GM12878 (cell line): ENCODE measurements around the gene BLOC1S3. TPM values are rescaled to one million over a fixed set of nuclear protein-coding genes. Genes with fewer than 3 reads are reported as not detected.

ENCODE experiments used
- ATAC-seq: fragments of 200-7000 bp; cut with Tn5 transposase; 3 replicates; pipeline ENCODE4 v1.9.1; 2020; ENCODE audit warnings: mild to moderate bottlenecking, moderate library complexity
- BruUV-seq: library from RNA; stranded (reverse); fragments of 400-500 nt; replicated peaks from 2 replicates; lab custom pipeline; 2021; lab: Mats Ljungman, UMichigan
- CTCF ChIA-PET: fragments of 300-600 bp; sonication (Branson Sonifier 250); formaldehyde crosslinking; extraction: SDS; loops from one replicate; lab custom pipeline; 2021; ENCODE audit warnings: inconsistent platforms; lab: Yijun Ruan, JAX
- POLR2A ChIA-PET: fragments of 350-600 bp; formaldehyde crosslinking; extraction: SDS; loops from one replicate; lab custom pipeline; 2021; ENCODE audit warnings: inconsistent platforms; lab: Charles Lee
- RAD21 ChIA-PET: fragments of 300-600 bp; sonication (Branson Sonifier 250); formaldehyde crosslinking; loops from one replicate; lab custom pipeline; 2023; ENCODE audit warnings: antibody characterized with exemption; ENCODE audit not compliant: unreplicated experiment; lab: Charles Lee
- SMC1A ChIA-PET: fragments of 300-600 bp; sonication (Branson Sonifier 250); formaldehyde crosslinking; loops from one replicate; lab custom pipeline; 2023; ENCODE audit not compliant: unreplicated experiment, uncharacterized antibody; lab: Charles Lee
- DNase-seq: peaks from one replicate; pipeline ENCODE4 v3.0.0-alpha.2; 2011; ENCODE audit warnings: low read depth, low spot score
- FAIRE-seq: peaks from 3 replicates; lab custom pipeline; 2011; peaks lifted over from hg19 to GRCh38; lab: Jason Lieb, UNC
- H2AFZ ChIP-seq: 2 replicates; pipeline ENCODE4 v1.6.0; 2011; ENCODE audit warnings: low read depth, low read length, control low read depth; ENCODE audit not compliant: control insufficient read depth
- H3K27ac ChIP-seq: 2 replicates; pipeline ENCODE4 v1.5.1; 2011; ENCODE audit warnings: control low read depth; ENCODE audit not compliant: control insufficient read depth, insufficient read depth
- H3K27me3 ChIP-seq, 2 experiments: replicated peaks in 1 of 2; 2 replicates each; pipeline versions ENCODE4 v1.6.0 to v1.6.1; 2011; ENCODE audit warnings: low read length in 1 of 2; ENCODE audit not compliant: control insufficient read depth in 2 of 2, insufficient read depth in 2 of 2
- H3K36me3 ChIP-seq, 2 experiments: 2 replicates each; pipeline ENCODE4 v1.5.1; 2011; ENCODE audit warnings: low read length in 1 of 2; ENCODE audit not compliant: control insufficient read depth in 2 of 2, insufficient read depth in 2 of 2
- H3K4me1 ChIP-seq: 2 replicates; pipeline ENCODE4 v1.6.1; 2011; ENCODE audit warnings: mild to moderate bottlenecking, low read length, moderate library complexity, mixed read lengths; ENCODE audit not compliant: control insufficient read depth, insufficient read depth
- H3K4me2 ChIP-seq: 2 replicates; pipeline ENCODE4 v1.6.0; 2011; ENCODE audit warnings: control low read depth; ENCODE audit not compliant: control insufficient read depth, insufficient read depth
- H3K4me3 ChIP-seq: fragments of 200-600 bp; sonication (generic); 2 replicates; pipeline ENCODE4 v1.5.1; 2016
- H3K79me2 ChIP-seq: 2 replicates; pipeline ENCODE4 v1.6.0; 2011; ENCODE audit warnings: low read length; ENCODE audit not compliant: control insufficient read depth, insufficient read depth
- H3K9ac ChIP-seq: 2 replicates; pipeline ENCODE4 v1.8.0; 2011; ENCODE audit warnings: low read length, control low read depth, mixed read lengths; ENCODE audit not compliant: control insufficient read depth, insufficient read depth
- H3K9me3 ChIP-seq: replicated peaks from 3 replicates; pipeline ENCODE4 v1.5.1; 2011; ENCODE audit warnings: mild to moderate bottlenecking, low read length; ENCODE audit not compliant: control insufficient read depth, insufficient read depth
- H4K20me1 ChIP-seq: 2 replicates; pipeline ENCODE4 v1.6.0; 2011; ENCODE audit not compliant: control insufficient read depth, insufficient read depth
- CBFB ChIP-seq: IDR thresholded peaks from 2 replicates; pipeline ENCODE4 v1.6.1; 2016; ENCODE audit warnings: antibody characterized with exemption, low read depth
- CREB1 ChIP-seq: IDR thresholded peaks from 2 replicates; pipeline ENCODE4 v1.6.1; 2012; ENCODE audit warnings: low read depth, mild to moderate bottlenecking, inconsistent platforms
- JUNB ChIP-seq: IDR thresholded peaks from 2 replicates; pipeline ENCODE4 v1.6.1; 2016; ENCODE audit warnings: antibody characterized with exemption, mild to moderate bottlenecking
- SIX5 ChIP-seq: IDR thresholded peaks from 2 replicates; pipeline ENCODE4 v1.6.1; 2011; ENCODE audit warnings: mild to moderate bottlenecking, low read depth, low read length, moderate library complexity; ENCODE audit not compliant: severe bottlenecking
- SMARCA5 ChIP-seq: fragments of 450-650 bp; IDR thresholded peaks from 2 replicates; pipeline ENCODE4 v1.6.1; 2017; ENCODE audit warnings: mild to moderate bottlenecking
- SMC3 ChIP-seq: IDR thresholded peaks from 2 replicates; pipeline ENCODE4 v1.6.1; 2011; ENCODE audit warnings: low read length, improper control_type of control experiment, borderline replicate concordance
- WGBS: methylation state at CpG from one replicate; pipeline ENCODE4 v1.1.6; 2016; ENCODE audit warnings: low lambda C conversion rate; ENCODE audit not compliant: insufficient replicate concordance, insufficient coverage; ENCODE audit errors: missing lambda C conversion rate; 5-methylcytosine and 5-hydroxymethylcytosine counted together
- in situ Hi-C: fragments of 300-500 bp; cut with MboI; formaldehyde crosslinking; loops from 9 replicates; pipeline ENCODE4 v1.14.3; 2018; ENCODE audit warnings: mixed read lengths
- intact Hi-C: fragments of 100-400 bp; cut with micrococcal nuclease; formaldehyde crosslinking; loops from one replicate; pipeline ENCODE4 v1.14.2; 2022; ENCODE audit not compliant: unreplicated experiment
- polyA plus RNA-seq, 11 experiments: library from polyadenylated mRNA; depleted of rRNA in 4 of 11; unstranded in 6 of 11; stranded (reverse) in 5 of 11; fragments of >200 nt; fragmentation: Nextera tagmentation in 4 of 11; fragmentation: Illumina TruSeq in 1 of 11; extraction: Ambion mirVana in 4 of 11; extraction: Trizol in 1 of 11; gene quantifications; 1 replicate in 1 of 11; 2 replicates in 10 of 11; pipeline versions ENCODE4 v1.2.1 to v1.2.3, GENCODE V29; 2011 to 2016; ENCODE audit warnings: inconsistent platforms in 2 of 11, missing spikeins in 2 of 11, low read depth in 1 of 11
- total RNA-seq, 4 experiments: library from RNA; depleted of rRNA in 3 of 4; stranded (reverse); fragments of >200 nt in 3 of 4; fragmentation: Illumina TruSeq in 1 of 4; extraction: Trizol in 1 of 4; gene quantifications; 2 replicates each; pipeline versions ENCODE4 v1.2.1 to v1.2.3, GENCODE V29; 2013 to 2021
- TF ChIP-seq, protein P1 (sequence below): IDR thresholded peaks from 2 replicates; pipeline ENCODE4 v1.6.1; 2012; ENCODE audit warnings: mild to moderate bottlenecking, low read depth, low read length

Gene BLOC1S3
- total and polyA plus RNA-seq, 10 of the 15 experiments (the other 5 are each of a cell fraction or from before 2014, with no cell fraction given), result 3.6 to 18.3 (median 10.4) TPM

- Histone ChIP-seq H3K27me3 (no peaks in the 10 kb centered on the region), H3K9ac (no peak overlapping the region), H3K27ac (no peak overlapping the region), H3K4me3 (no peak overlapping the region), H4K20me1 (no peaks in the 10 kb centered on the region), H3K4me2 (no peak overlapping the region), H3K36me3 (no peaks in the 10 kb centered on the region; a peak in 1 of 4 replicates), H3K79me2 (no peaks in the 10 kb centered on the region; the same call in 1 of the 2 replicates), H3K9me3 (no peaks in the 10 kb centered on the region)
- in situ Hi-C loops, result no loop called here
- SMC1A ChIA-PET, result interaction anchor here (0.8 to 2.0 kb wide), 9 partner anchors 8 to 226 kb away, joined by 3 to 6 read pairs (median 4); partner anchors contain the start of gene BLOC1S3
- no peak for DNase-seq
- TF ChIP-seq JUNB (no peak), SIX5 (no peak), SMARCA5 (no peak), SMC3 (no peak), CBFB (no peak), CREB1 (no peak)
- TF ChIP-seq, protein P1, sequence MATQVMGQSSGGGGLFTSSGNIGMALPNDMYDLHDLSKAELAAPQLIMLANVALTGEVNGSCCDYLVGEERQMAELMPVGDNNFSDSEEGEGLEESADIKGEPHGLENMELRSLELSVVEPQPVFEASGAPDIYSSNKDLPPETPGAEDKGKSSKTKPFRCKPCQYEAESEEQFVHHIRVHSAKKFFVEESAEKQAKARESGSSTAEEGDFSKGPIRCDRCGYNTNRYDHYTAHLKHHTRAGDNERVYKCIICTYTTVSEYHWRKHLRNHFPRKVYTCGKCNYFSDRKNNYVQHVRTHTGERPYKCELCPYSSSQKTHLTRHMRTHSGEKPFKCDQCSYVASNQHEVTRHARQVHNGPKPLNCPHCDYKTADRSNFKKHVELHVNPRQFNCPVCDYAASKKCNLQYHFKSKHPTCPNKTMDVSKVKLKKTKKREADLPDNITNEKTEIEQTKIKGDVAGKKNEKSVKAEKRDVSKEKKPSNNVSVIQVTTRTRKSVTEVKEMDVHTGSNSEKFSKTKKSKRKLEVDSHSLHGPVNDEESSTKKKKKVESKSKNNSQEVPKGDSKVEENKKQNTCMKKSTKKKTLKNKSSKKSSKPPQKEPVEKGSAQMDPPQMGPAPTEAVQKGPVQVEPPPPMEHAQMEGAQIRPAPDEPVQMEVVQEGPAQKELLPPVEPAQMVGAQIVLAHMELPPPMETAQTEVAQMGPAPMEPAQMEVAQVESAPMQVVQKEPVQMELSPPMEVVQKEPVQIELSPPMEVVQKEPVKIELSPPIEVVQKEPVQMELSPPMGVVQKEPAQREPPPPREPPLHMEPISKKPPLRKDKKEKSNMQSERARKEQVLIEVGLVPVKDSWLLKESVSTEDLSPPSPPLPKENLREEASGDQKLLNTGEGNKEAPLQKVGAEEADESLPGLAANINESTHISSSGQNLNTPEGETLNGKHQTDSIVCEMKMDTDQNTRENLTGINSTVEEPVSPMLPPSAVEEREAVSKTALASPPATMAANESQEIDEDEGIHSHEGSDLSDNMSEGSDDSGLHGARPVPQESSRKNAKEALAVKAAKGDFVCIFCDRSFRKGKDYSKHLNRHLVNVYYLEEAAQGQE, result no peak
- TF ChIP-seq, all 136 proteins: peak for 0
- ChIA-PET CTCF (interaction anchor here (0.8 to 2.1 kb wide), 19 partner anchors 8 to 235 kb away, joined by 3 to 19 read pairs (median 3); partner anchors contain the start of genes BLOC1S3 and TRAPPC6A), RAD21 (interaction anchor here (0.7 to 1.7 kb wide), 12 partner anchors 8 to 284 kb away, joined by 3 to 10 read pairs (median 3); partner anchors contain the start of genes BLOC1S3, CLASRP and TRAPPC6A), POLR2A (interaction anchor here (0.9 to 1.4 kb wide), 2 partner anchors 8 to 50 kb away, joined by 3 to 6 read pairs; partner anchors contain the start of genes BLOC1S3 and TRAPPC6A)
- 72% methylated on average over 12 of the region's 12 CpGs for WGBS
- intact Hi-C loops, result loop anchor here (5.0 to 10.0 kb wide), 2 partner anchors 151 to 172 kb away; no protein-coding TSS in a partner anchor
- no TSS peak for BruUV-seq
- peaks cover 3% of the 10 kb centered on the region; the same call in 1 of the 2 replicates for H3K4me1 ChIP-seq
- FAIRE-seq (no peak), ATAC-seq (no peak)
- no peak overlapping the region for H2AFZ ChIP-seq
These were observed 8.1 kb downstream of the BLOC1S3 start for GRCh38 chr19:45186509-45187334.
